ENCODE data around the gene TAC4. TPM values are rescaled to one million over a fixed set of nuclear protein-coding genes. Genes with fewer than 3 reads are reported as not detected.

The TAC4 gene
- total and polyA plus RNA-seq, 2 of the 13 experiments (the other 11 are each of a cell fraction or from before 2014, with no cell fraction given) = not detected

GRCh38 chr17:49821466-49821865 is 26.4 kb downstream of the TAC4 start:
- Histone ChIP-seq H4K20me1 (ENCODE audit: insufficient read depth, low read length) (no peaks in the 10 kb centered on the region), H3K4me2 (ENCODE audit: low read depth, low read length) (no peak overlapping the region), H3K27me3 (ENCODE audit: control insufficient read depth in 1 of 2, insufficient read depth in 2 of 2, low read length in 2 of 2) (no peaks in the 10 kb centered on the region), H3K36me3 (replicated peaks in 1 of 2; ENCODE audit: control insufficient read depth in 1 of 2, insufficient read depth in 2 of 2, low read length in 2 of 2) (peaks cover 40 to 89% of the 10 kb centered on the region in 2 experiments), H3K79me2 (ENCODE audit: insufficient read depth, low read length) (no peaks in the 10 kb centered on the region), H3K9ac (ENCODE audit: insufficient read depth, low read depth, low read length) (no peak overlapping the region), H3K4me3 (replicated peaks in 1 of 3; ENCODE audit: insufficient read depth in 1 of 3, low read depth in 2 of 3, low read length in 3 of 3) (no peak overlapping the region), H3K4me1 (ENCODE audit: insufficient read depth, low read length) (no peaks in the 10 kb centered on the region), H3K27ac (ENCODE audit: extremely low read length, insufficient read depth, low read length) (no peak overlapping the region), H3K9me3 (ENCODE audit: low read length) (no peaks in the 10 kb centered on the region), H2AFZ (ENCODE audit: low read length) (no peak overlapping the region)
- no TSS peak for BruUV-seq (replicated peaks)
- in situ Hi-C loops (cut with HindIII; ENCODE audit: extremely low pct_ligation_motif_present, low pct_unique_long_range_greater_than_20kb) = no loop called here
- FAIRE-seq (no peak), DNase-seq (ENCODE audit: low spot score) (no peak), ATAC-seq (no peak)
- TF ChIP-seq CBFB (CRISPR knock-in tag; IDR thresholded peaks at IDR 0.05) (no peak), ZBTB49 (CRISPR knock-in tag; IDR thresholded peaks at IDR 0.05; ENCODE audit: borderline replicate concordance) (no peak), PRPF4 (IDR thresholded peaks at IDR 0.05; ENCODE audit: low read depth, low read length, poor library complexity, severe bottlenecking) (no peak), TCF12 (IDR thresholded peaks at IDR 0.05) (no peak), TCF12 (CRISPR knock-in tag; IDR thresholded peaks at IDR 0.05) (no peak), ZNF816 (CRISPR knock-in tag; IDR thresholded peaks at IDR 0.05; ENCODE audit: borderline replicate concordance) (no peak), ZSCAN21 (CRISPR knock-in tag; IDR thresholded peaks at IDR 0.05; ENCODE audit: borderline replicate concordance) (no peak)
- TF ChIP-seq, protein P1, sequence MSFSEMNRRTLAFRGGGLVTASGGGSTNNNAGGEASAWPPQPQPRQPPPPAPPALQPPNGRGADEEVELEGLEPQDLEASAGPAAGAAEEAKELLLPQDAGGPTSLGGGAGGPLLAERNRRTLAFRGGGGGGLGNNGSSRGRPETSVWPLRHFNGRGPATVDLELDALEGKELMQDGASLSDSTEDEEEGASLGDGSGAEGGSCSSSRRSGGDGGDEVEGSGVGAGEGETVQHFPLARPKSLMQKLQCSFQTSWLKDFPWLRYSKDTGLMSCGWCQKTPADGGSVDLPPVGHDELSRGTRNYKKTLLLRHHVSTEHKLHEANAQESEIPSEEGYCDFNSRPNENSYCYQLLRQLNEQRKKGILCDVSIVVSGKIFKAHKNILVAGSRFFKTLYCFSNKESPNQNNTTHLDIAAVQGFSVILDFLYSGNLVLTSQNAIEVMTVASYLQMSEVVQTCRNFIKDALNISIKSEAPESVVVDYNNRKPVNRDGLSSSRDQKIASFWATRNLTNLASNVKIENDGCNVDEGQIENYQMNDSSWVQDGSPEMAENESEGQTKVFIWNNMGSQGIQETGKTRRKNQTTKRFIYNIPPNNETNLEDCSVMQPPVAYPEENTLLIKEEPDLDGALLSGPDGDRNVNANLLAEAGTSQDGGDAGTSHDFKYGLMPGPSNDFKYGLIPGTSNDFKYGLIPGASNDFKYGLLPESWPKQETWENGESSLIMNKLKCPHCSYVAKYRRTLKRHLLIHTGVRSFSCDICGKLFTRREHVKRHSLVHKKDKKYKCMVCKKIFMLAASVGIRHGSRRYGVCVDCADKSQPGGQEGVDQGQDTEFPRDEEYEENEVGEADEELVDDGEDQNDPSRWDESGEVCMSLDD (CRISPR knock-in tag; IDR thresholded peaks at IDR 0.05; ENCODE audit: borderline replicate concordance) = no peak
- ChIA-PET CTCF (ENCODE audit: low intra/inter-chr PET ratio, low total read pairs) (no interaction called here), POLR2A (no interaction called here)
- intact Hi-C loops (cut with micrococcal nuclease; ENCODE audit: unreplicated experiment) = no loop called here
- WGBS (ENCODE audit: low lambda C conversion rate) = 98% methylated on average over 2 of the region's 2 CpGs

Measured in HepG2 (cell line).